ENCODE data around the gene CA9. TPM values are rescaled to one million over a fixed set of nuclear protein-coding genes. Genes with fewer than 3 reads are reported as not detected.
A peak's percentile ranks its signal among the peaks of the same experiment; 100 is the strongest.

Gene CA9
- total and polyA plus RNA-seq, 2 donors, result 0.37 to 1.8 TPM

DNA sequence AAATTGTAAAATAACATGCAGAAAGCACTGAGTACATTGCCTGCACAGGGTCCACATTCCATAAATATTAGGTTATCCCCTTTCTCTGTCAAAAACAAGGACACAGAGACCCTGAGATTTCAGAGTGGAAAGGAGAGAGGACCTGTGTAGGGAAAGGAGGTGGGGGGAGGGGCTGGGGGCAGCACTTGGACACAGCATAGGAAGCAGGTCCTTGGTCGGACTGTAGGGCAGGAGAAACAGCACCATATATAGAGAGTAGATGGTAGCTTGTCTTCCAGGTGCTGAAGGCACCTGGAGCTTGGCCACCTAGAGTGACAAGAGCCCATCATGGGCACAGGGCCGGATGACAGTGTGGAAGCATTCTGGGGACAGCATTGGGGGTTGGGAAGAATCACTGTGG lies 13.6 kb downstream of the CA9 start:
- WGBS, result 56% methylated on average over 2 of the region's 2 CpGs
- Histone ChIP-seq H3K36me3 (ENCODE audit: insufficient read depth) (no peaks in the 10 kb centered on the region), H3K4me1 (ENCODE audit: insufficient read depth) (no peaks in the 10 kb centered on the region), H3K4me3 (ENCODE audit: low read depth, low read length) (no peak overlapping the region), H3K27ac (ENCODE audit: low read depth) (no peak overlapping the region)
- DNase-seq (ENCODE audit: extremely low spot score), result no peak

DNA sequence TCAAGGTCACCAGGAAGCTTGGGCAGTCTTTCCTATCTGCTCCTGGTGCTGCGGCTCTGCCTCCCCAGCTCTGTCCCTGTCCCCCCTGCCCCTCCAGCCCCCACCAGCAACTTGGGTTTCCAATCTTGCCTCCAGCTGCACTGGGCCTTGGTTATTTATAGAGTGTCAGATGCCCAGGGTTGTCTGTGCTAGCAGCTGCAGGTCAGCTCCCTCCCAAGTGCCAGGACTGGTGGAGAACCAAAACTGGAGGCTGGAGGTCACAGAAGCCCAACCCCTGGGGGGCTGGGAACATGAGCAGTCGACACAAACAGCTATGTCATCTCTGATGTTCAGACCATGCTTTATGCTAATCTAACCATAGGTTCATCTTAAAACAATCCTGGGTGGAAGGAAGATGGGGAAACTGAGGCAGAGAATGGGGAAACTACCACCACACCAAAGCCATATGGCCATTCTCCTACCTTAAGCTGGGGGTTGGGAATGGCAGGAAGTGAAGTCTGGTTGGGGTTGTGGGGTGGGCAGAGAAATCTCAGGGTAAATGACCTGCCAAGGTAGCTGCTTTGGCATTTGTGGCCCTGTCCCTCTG lies 14.3 kb downstream of the CA9 start:
- 56% methylated on average over 2 of the region's 2 CpGs for WGBS
- no peaks in the 10 kb centered on the region for H3K4me1 ChIP-seq (ENCODE audit: insufficient read depth)
- peak overlapping the region; percentile 64 for H3K4me3 ChIP-seq (ENCODE audit: low read depth, low read length)
- no peak overlapping the region for H3K27ac ChIP-seq (ENCODE audit: low read depth)
- DNase-seq (ENCODE audit: extremely low spot score), result no peak
- H3K36me3 ChIP-seq (ENCODE audit: insufficient read depth), result no peaks in the 10 kb centered on the region

DNA sequence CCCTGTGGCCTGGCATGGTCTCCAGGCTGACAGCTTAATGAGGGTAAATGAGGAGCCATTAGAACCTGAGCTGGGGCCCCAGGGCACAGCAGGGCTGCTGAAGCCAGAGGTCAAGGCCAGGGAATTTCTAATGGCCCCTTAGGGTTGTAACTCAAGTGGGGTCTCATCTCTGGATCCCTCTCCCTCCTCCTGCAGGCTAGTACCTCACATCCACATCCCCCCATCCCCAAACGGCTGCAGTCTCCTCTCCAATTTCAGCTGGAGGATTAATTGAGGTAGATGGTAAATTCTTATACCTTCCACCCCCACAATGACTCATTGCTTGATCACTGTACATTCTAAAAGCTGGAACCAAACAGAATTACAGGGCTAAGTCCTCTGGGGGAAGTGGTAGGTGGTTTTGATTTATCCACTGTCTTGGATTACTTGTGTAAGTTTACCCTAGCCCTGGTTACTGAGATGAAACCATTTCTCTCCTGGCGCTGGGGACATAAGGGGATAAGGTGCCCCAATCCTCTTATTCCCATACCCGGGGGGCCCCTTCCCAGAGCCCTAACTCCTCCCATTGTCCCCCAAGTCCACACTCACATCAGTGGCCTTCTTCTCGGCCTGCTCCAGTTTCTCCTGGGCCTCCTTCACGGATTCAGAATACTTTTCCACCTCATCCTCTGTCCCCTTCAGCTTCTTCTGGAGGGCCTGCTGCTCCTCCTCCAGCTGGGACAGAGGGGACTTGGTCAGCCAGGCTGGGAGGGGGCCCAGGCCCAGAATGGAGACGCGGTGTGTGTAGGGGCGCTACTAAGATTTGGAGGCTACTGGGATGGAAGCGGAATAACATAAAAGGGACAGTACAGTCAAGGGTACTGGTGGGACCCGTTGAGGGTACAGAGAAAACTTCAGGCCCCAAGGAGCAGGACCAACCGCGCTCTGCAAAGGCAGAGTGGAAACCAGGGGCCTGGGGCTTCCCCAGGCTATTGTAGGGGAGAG lies 15.1 kb downstream of the CA9 start:
- WGBS, result 30% methylated on average over 12 of the region's 12 CpGs
- no peaks in the 10 kb centered on the region for H3K4me1 ChIP-seq (ENCODE audit: insufficient read depth)
- no peaks in the 10 kb centered on the region for H3K36me3 ChIP-seq (ENCODE audit: insufficient read depth)
- DNase-seq (ENCODE audit: extremely low spot score), result no peak
- peak overlapping the region; percentile 86 for H3K27ac ChIP-seq (ENCODE audit: low read depth)
- H3K4me3 ChIP-seq (ENCODE audit: low read depth, low read length), result peak overlapping the region; percentile 64

DNA sequence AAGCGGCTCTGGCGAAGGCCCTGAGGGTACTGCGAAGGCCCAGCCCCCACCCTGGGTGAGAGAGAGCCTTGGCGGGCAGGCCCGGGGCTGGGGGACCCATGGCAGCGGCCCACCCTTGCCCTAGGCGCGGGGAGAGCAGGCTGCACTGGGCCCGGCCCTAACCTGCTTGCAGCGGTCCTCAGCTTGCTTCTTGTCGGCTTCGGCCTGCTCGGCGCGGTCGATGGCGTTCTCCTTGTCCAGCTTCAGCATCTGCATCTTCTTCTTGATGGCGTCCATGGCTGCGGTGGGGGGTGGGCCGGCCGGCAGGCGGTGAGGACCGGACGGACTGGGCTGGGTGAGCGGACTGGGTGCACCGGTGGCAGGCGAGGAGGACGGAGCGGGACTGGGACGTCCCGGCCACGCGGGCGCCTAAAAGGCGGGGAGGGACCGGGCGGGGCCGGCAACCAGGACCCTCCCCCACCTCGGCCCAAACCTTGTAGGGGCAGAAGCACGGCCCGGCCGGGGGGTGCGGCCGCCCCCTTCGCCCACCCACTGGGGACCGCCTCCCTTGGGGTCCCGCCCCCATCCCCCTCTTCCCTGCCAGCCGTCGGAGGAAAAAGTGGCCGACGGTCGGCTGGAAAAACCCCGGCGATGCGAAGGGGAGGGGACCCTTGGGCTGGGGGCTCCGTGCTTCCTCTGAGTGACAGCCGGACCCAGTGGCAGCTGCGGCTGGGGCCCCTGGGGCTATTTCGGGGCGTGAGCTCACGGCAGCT lies 16.0 kb downstream of the CA9 start, which contains the start of gene TPM2:
TSS of gene TPM2 (minus strand) at position 384 of the 752 bp plus-strand sequence. CDS start at position 276, 108 bp downstream.
- no peak for DNase-seq (ENCODE audit: extremely low spot score)
- no peaks in the 10 kb centered on the region for H3K4me1 ChIP-seq (ENCODE audit: insufficient read depth)
- H3K36me3 ChIP-seq (ENCODE audit: insufficient read depth), result no peaks in the 10 kb centered on the region
- WGBS, result 10% methylated on average over 61 of the region's 61 CpGs
- peak within 1 kb of the TSS; percentile 64 for H3K4me3 ChIP-seq (ENCODE audit: low read depth, low read length)
- peak within 1 kb of the TSS; percentile 93 for H3K27ac ChIP-seq (ENCODE audit: low read depth)

DNA sequence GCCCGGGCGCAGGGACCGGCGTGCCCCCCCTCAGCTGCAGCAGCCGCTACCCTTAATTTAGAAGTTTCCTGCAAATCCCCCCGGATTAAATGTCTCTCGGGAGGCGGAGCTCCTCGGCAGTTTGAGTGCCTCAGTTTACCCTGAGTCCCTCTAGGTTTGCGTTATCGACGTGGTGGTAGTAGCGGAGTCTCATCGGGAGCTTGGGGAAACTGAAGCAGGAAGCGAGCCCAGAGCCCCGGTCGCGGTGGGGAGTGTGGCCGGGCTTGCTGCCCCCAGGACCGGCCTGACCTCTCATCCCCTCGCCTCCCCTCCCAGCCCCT lies 16.5 kb downstream of the CA9 start:
- under 1% methylated on average over 21 of the region's 21 CpGs for WGBS
- Histone ChIP-seq H3K4me3 (ENCODE audit: low read depth, low read length) (peak overlapping the region; percentile 64), H3K27ac (ENCODE audit: low read depth) (peak overlapping the region; percentile 93), H3K4me1 (ENCODE audit: insufficient read depth) (no peaks in the 10 kb centered on the region), H3K36me3 (ENCODE audit: insufficient read depth) (no peaks in the 10 kb centered on the region)
- no peak for DNase-seq (ENCODE audit: extremely low spot score)

DNA sequence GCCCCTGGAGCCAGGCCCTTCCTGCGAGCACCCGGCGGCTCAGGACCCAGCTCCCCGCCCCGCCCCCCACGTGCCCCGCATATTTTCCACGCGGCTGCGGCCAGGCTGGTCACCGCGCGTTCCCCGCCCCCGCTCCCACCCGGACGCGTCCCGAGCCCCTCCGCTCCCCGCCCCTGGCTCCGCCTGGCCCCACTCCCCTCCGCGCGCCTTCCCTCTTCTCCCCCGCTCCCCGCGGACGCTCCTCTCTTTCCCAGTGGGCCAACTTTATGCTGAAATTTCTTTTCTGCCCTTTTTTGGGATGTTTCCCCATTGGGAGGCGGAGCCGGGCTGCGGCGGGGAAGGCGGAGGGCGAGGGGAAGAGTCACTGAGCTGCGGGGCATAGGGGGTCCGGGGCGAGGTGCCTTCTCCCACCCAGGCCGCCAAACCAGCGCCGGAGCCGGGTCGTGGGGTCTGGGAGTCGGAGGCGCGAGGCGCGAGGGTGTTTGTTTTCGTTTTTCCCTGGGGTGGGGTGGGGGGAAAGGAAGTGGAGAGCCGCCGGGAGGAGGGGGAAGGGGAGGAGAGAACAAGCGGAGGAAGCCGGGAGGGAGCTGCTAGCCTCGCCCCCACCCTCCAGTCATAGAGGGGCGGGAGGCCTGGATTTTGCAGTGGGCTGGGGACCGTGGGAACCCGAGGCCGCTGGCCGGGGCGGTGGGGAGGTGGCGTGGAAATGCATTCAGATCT lies 17.0 kb downstream of the CA9 start:
- Histone ChIP-seq H3K4me1 (ENCODE audit: insufficient read depth) (no peaks in the 10 kb centered on the region), H3K4me3 (ENCODE audit: low read depth, low read length) (peak overlapping the region; percentile 64), H3K27ac (ENCODE audit: low read depth) (peak overlapping the region; percentile 93), H3K36me3 (ENCODE audit: insufficient read depth) (no peaks in the 10 kb centered on the region)
- DNase-seq (ENCODE audit: extremely low spot score), result peak; percentile 41
- 1% methylated on average over 61 of the region's 61 CpGs for WGBS

DNA sequence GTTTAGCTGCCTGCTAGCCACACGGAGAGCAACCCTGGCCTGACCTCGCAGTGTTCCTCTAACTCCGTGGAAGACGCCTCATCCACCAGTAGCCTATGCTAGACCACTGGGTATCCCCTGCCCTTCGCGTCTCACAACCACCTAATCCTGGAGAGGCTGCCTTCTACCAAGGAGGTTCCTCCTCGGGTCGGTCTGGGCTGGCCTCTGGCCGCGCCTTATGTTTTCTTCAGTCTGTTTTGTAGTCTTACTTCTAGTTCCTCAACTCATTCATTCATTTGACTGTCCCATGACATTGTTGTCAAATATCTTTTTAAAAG lies 17.6 kb downstream of the CA9 start:
- Histone ChIP-seq H3K27ac (ENCODE audit: low read depth) (peak overlapping the region; percentile 93), H3K4me1 (ENCODE audit: insufficient read depth) (no peaks in the 10 kb centered on the region), H3K36me3 (ENCODE audit: insufficient read depth) (no peaks in the 10 kb centered on the region), H3K4me3 (ENCODE audit: low read depth, low read length) (peak overlapping the region; percentile 64)
- no peak for DNase-seq (ENCODE audit: extremely low spot score)
- 9% methylated on average over 10 of the region's 10 CpGs for WGBS

DNA sequence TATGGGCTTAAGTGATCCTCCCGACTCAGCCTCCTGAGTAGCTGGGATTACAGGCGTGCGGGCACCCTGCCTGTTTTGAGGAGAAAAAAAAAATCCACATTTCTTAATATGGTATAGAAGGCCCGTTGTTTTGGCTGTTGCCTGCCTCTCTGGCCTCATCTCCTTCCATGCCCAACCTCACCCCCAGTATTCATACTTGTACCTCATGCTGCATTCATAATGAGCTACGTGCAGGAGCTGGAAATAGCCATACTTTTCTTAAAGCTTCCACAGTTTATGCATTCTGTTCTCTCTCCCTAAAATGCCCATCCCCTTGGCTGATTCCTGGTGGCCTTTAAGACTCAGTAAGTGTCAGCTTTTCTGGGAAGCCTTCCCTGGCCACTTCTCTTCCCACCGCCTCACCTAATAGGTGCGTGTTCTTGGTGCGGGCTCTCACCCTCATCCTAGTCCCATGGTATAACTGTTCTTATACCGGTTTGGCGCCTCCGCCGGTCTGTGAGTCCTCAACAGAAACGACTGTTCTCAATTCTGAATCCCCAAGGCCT lies 18.1 kb downstream of the CA9 start:
- no peaks in the 10 kb centered on the region for H3K4me1 ChIP-seq (ENCODE audit: insufficient read depth)
- no peak for DNase-seq (ENCODE audit: extremely low spot score)
- no peak overlapping the region for H3K27ac ChIP-seq (ENCODE audit: low read depth)
- WGBS, result 43% methylated on average over 13 of the region's 13 CpGs
- H3K36me3 ChIP-seq (ENCODE audit: insufficient read depth), result no peaks in the 10 kb centered on the region
- no peak overlapping the region for H3K4me3 ChIP-seq (ENCODE audit: low read depth, low read length)

DNA sequence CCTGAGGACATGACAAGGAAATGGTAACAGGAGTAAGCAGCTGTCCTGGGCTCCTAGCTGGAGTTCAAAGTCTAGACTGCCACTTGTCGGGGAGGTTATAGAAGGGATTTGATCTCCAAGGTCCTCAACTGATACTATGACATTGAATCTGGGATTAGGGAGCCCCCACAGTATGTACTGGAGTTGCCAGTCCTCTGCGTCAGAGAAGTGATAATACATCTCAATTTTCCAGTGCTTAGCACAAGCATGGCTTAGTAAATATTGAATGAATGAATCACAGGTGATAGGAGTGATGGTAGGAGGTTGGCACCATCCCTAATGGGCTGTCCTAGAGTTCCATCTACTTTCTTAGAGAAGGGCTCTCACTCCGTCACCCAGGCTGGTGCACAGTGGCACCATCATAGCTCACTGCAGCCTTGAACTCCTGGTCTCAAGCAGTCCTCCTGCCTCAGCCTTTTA lies 22.2 kb downstream of the CA9 start:
- H3K27ac ChIP-seq (ENCODE audit: low read depth), result no peak overlapping the region
- peaks cover 5% of the 10 kb centered on the region for H3K36me3 ChIP-seq (ENCODE audit: insufficient read depth)
- DNase-seq (ENCODE audit: extremely low spot score), result no peak
- WGBS, result 89% methylated on average over 3 of the region's 3 CpGs
- H3K4me1 ChIP-seq (ENCODE audit: insufficient read depth), result no peaks in the 10 kb centered on the region
- H3K4me3 ChIP-seq (ENCODE audit: low read depth, low read length), result no peak overlapping the region

DNA sequence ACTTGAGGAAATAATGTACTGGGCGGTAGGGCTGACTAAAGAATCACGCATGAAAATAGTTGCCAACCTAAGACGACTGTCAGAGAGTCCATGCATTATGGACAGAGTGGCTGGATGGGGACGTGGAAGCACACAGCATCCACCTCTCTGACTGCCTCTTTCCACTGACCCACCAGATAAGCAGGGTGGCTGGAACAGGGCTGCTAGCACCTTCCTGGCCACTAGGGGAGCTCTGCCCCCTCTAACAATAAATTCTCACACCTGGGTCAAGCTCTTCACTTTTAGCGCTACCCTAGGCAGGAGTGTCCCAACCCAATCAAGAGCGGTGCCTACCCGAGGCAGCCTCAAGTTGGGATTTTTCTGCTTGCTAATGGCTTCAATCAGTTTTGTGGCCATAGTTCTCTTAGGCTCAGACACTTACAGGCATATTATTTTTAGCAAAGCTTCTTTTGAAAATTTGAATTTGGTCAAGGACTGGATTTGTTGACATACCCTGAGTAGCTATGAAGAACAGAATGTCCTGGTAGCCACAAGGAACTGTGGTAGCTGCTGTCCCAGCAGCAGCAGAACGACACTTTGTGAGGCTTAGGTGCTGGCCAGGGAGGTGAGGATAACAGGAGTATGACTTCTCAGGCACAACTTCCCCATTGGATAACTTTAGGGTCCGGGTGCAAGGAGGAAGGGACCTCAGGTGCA lies 22.9 kb downstream of the CA9 start:
- Histone ChIP-seq H3K4me3 (ENCODE audit: low read depth, low read length) (no peak overlapping the region), H3K27ac (ENCODE audit: low read depth) (no peak overlapping the region), H3K36me3 (ENCODE audit: insufficient read depth) (peaks cover 6% of the 10 kb centered on the region), H3K4me1 (ENCODE audit: insufficient read depth) (no peaks in the 10 kb centered on the region)
- no peak for DNase-seq (ENCODE audit: extremely low spot score)
- 36% methylated on average over 9 of the region's 9 CpGs for WGBS

DNA sequence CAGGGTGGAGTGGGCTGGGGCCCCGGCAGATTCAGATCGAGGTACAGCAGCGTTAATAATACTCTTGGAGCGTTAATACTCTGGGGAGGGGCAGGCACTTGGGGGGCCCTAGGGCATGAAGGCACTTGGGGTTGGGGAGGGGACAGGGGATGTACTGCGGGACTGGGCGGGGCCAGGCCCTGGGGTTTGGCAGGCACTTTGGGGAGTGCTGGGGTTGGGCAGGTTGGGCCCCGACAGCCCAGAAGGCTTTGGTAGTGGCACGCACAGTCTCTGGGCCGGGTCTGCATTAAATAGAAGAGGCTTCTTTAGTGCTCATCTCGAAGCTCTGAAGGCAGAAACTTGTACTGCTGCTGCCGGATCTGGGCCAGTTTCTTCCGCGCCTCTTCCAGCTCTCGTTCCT lies 23.8 kb downstream of the CA9 start:
- Histone ChIP-seq H3K4me3 (ENCODE audit: low read depth, low read length) (no peak overlapping the region), H3K36me3 (ENCODE audit: insufficient read depth) (peaks cover 6% of the 10 kb centered on the region), H3K4me1 (ENCODE audit: insufficient read depth) (no peaks in the 10 kb centered on the region), H3K27ac (ENCODE audit: low read depth) (no peak overlapping the region)
- DNase-seq (ENCODE audit: extremely low spot score), result no peak
- WGBS, result 70% methylated on average over 14 of the region's 14 CpGs

DNA sequence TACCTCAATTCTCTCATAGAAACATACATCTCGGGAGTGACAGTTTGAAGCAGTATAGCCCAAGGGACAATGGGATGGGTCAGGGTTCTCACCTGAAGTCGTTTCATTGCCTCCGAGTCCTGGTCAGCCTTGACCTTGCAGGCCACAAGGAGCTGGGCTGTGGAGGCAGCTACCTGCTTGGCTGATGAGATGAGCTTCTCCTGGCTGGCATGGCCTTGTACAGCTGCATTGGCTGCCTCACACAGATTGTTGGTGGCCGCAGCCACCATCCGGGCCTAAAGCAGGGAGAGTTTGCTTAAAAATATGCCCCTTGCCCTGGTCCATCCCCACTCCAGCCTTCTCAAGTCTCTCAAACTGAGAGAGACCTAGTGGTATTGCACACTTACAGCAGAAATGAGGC lies 24.5 kb downstream of the CA9 start:
- DNase-seq (ENCODE audit: extremely low spot score), result no peak
- Histone ChIP-seq H3K27ac (ENCODE audit: low read depth) (no peak overlapping the region), H3K4me3 (ENCODE audit: low read depth, low read length) (no peak overlapping the region), H3K4me1 (ENCODE audit: insufficient read depth) (no peaks in the 10 kb centered on the region), H3K36me3 (ENCODE audit: insufficient read depth) (peaks cover 6% of the 10 kb centered on the region)
- WGBS, result 88% methylated on average over 5 of the region's 5 CpGs

Measured in urinary bladder (tissue), 4 donors.